Mesenchymal stem cell (in vitro differentiated cells and primary cell): ENCODE data around the gene TREM1.
A peak's percentile ranks its signal among the peaks of the same experiment; 100 is the strongest.

Experiments used
- DNase-seq: peaks from one replicate; pipeline ENCODE4 v3.0.0-alpha.2; 2013
- H2AFZ ChIP-seq: one replicate; pipeline ENCODE4 v1.6.1; 2013; ENCODE audit warnings: low read depth, mild to moderate bottlenecking, control low read depth, inconsistent platforms, low read length, moderate library complexity
- H2AK5ac ChIP-seq: 2 replicates; pipeline ENCODE4 v1.6.1; 2013; ENCODE audit warnings: low read length, moderate library complexity, mild to moderate bottlenecking, inconsistent platforms; ENCODE audit not compliant: severe bottlenecking
- H2BK120ac ChIP-seq: one replicate; pipeline ENCODE4 v1.6.1; 2013; ENCODE audit warnings: low read depth, mild to moderate bottlenecking, inconsistent platforms, low read length, moderate library complexity
- H2BK12ac ChIP-seq, 2 experiments: one replicate each; pipeline ENCODE4 v1.6.1; 2013; ENCODE audit warnings: inconsistent platforms in 2 of 2, low read length in 2 of 2, mild to moderate bottlenecking in 2 of 2, moderate library complexity in 2 of 2, control low read depth in 1 of 2
- H2BK15ac ChIP-seq: one replicate; pipeline ENCODE4 v1.6.1; 2013; ENCODE audit warnings: mild to moderate bottlenecking, low read depth, inconsistent platforms; ENCODE audit not compliant: poor library complexity, severe bottlenecking
- H2BK5ac ChIP-seq: 2 replicates; pipeline ENCODE4 v1.6.1; 2013; ENCODE audit warnings: low read depth, mild to moderate bottlenecking, low read length, control low read depth, inconsistent platforms; ENCODE audit not compliant: poor library complexity, severe bottlenecking
- H3K14ac ChIP-seq, 2 experiments: one replicate each; pipeline ENCODE4 v1.6.1; 2013; ENCODE audit warnings: inconsistent platforms in 2 of 2, low read length in 2 of 2, control low read depth in 1 of 2, mild to moderate bottlenecking in 1 of 2, moderate library complexity in 1 of 2
- H3K18ac ChIP-seq, 2 experiments: one replicate each; pipeline ENCODE4 v1.6.1; 2013; ENCODE audit warnings: inconsistent platforms in 2 of 2, low read length in 2 of 2, control low read depth in 1 of 2, low read depth in 1 of 2, mild to moderate bottlenecking in 1 of 2
- H3K23ac ChIP-seq, 2 experiments: one replicate each; pipeline ENCODE4 v1.6.1; 2013; ENCODE audit warnings: inconsistent platforms in 2 of 2, low read length in 2 of 2, mild to moderate bottlenecking in 2 of 2, moderate library complexity in 2 of 2, control low read depth in 1 of 2
- H3K27ac ChIP-seq: 2 replicates; pipeline ENCODE4 v1.5.1; 2013; ENCODE audit warnings: mild to moderate bottlenecking, moderate library complexity, low read length, control low read depth, inconsistent platforms; ENCODE audit not compliant: poor library complexity, severe bottlenecking
- H3K27me3 ChIP-seq, 2 experiments: 2 replicates each; pipeline versions ENCODE4 v1.6.1 to v1.7.0; 2013; ENCODE audit warnings: low read length in 2 of 2, mild to moderate bottlenecking in 2 of 2, moderate library complexity in 2 of 2, control low read depth in 1 of 2, inconsistent platforms in 1 of 2; ENCODE audit not compliant: control insufficient read depth in 1 of 2, insufficient read depth in 1 of 2
- H3K36me3 ChIP-seq, 2 experiments: 2 replicates each; pipeline versions ENCODE4 v1.6.1 to v1.7.0; 2013; ENCODE audit warnings: low read length in 2 of 2, control low read depth in 1 of 2, inconsistent platforms in 1 of 2, low read depth in 1 of 2, mild to moderate bottlenecking in 1 of 2; ENCODE audit not compliant: insufficient read depth in 2 of 2, control insufficient read depth in 1 of 2
- H3K4ac ChIP-seq, 2 experiments: one replicate each; pipeline ENCODE4 v1.6.1; 2013; ENCODE audit warnings: inconsistent platforms in 2 of 2, low read length in 2 of 2, mild to moderate bottlenecking in 2 of 2, moderate library complexity in 2 of 2, control low read depth in 1 of 2, low read depth in 1 of 2
- H3K4me1 ChIP-seq: 2 replicates; pipeline ENCODE4 v1.6.1; 2013; ENCODE audit warnings: low read depth, low read length, control low read depth; ENCODE audit not compliant: control insufficient read depth, insufficient read depth
- H3K4me2 ChIP-seq: 2 replicates; pipeline ENCODE4 v1.6.1; 2013; ENCODE audit warnings: low read length, mild to moderate bottlenecking, inconsistent platforms; ENCODE audit not compliant: poor library complexity, severe bottlenecking
- H3K4me3 ChIP-seq, 2 experiments: 2 replicates each; pipeline versions ENCODE4 v1.5.1 to v1.7.0; 2013; ENCODE audit warnings: low read length in 2 of 2, mild to moderate bottlenecking in 2 of 2, control low read depth in 1 of 2, low read depth in 1 of 2; ENCODE audit not compliant: insufficient read depth in 1 of 2
- H3K79me1 ChIP-seq: replicated peaks from 2 replicates; pipeline ENCODE4 v1.6.1; 2013; ENCODE audit warnings: mild to moderate bottlenecking, control low read depth, low read length, inconsistent platforms; ENCODE audit not compliant: poor library complexity, severe bottlenecking
- H3K9ac ChIP-seq: 2 replicates; pipeline ENCODE4 v1.7.0; 2013; ENCODE audit warnings: mild to moderate bottlenecking, low read length, moderate library complexity
- H3K9me3 ChIP-seq: 2 replicates; pipeline ENCODE4 v1.7.0; 2013; ENCODE audit warnings: mild to moderate bottlenecking, low read length; ENCODE audit not compliant: control insufficient read depth
- H4K8ac ChIP-seq: one replicate; pipeline ENCODE4 v1.6.1; 2013; ENCODE audit warnings: inconsistent platforms, mild to moderate bottlenecking, low read length, moderate library complexity
- H4K91ac ChIP-seq: one replicate; pipeline ENCODE4 v1.6.1; 2013; ENCODE audit warnings: mild to moderate bottlenecking, low read length, inconsistent platforms
- WGBS: methylation state at CpG from one replicate; pipeline ENCODE4 v1.1.7; 2013; ENCODE audit warnings: mixed read lengths; 5-methylcytosine and 5-hydroxymethylcytosine counted together

TREM1 gene

GRCh38 chr6:41291717-41292116 is 5.2 kb upstream of the TREM1 start:
- Histone ChIP-seq H2BK12ac (no peak overlapping the region), H3K9me3 (no peaks in the 10 kb centered on the region), H3K23ac (no peak overlapping the region), H2BK15ac (no peak overlapping the region), H3K9ac (no peak overlapping the region), H3K4me1 (no peaks in the 10 kb centered on the region), H2AFZ (no peak overlapping the region), H3K4ac (no peak overlapping the region), H2AK5ac (no peak overlapping the region), H3K79me1 (no peaks in the 10 kb centered on the region), H3K4me3 (no peak overlapping the region), H3K14ac (peak overlapping the region in 1 of 2 experiments; percentile 62), H2BK5ac (no peak overlapping the region), H2BK120ac (no peak overlapping the region), H4K8ac (no peak overlapping the region), H3K27me3 (peaks cover 19 to 25% of the 10 kb centered on the region in 2 experiments), H3K4me2 (no peak overlapping the region), H3K27ac (no peak overlapping the region), H4K91ac (no peak overlapping the region), H3K18ac (no peak overlapping the region), H3K36me3 (no peaks in the 10 kb centered on the region)
- no peak for DNase-seq
- 25% methylated on average over 1 of the region's 1 CpG for WGBS

- H3K27ac ChIP-seq, result no peak overlapping the region
- H3K4me1 ChIP-seq, result no peaks in the 10 kb centered on the region
- H2BK120ac ChIP-seq, result no peak overlapping the region
- H4K8ac ChIP-seq, result no peak overlapping the region
- WGBS, result 63% methylated on average over 4 of the region's 4 CpGs
- no peak overlapping the region for H3K23ac ChIP-seq
- H2BK5ac ChIP-seq, result no peak overlapping the region
- no peak overlapping the region for H4K91ac ChIP-seq
- no peaks in the 10 kb centered on the region for H3K79me1 ChIP-seq
- no peak overlapping the region for H3K4me3 ChIP-seq
- H2BK15ac ChIP-seq, result no peak overlapping the region
- no peak overlapping the region for H3K4me2 ChIP-seq
- H3K18ac ChIP-seq, result no peak overlapping the region
- H2BK12ac ChIP-seq, result no peak overlapping the region
- H3K14ac ChIP-seq, result no peak overlapping the region
- no peaks in the 10 kb centered on the region for H3K9me3 ChIP-seq
- H3K9ac ChIP-seq, result no peak overlapping the region
- DNase-seq, result no peak
- H3K4ac ChIP-seq, result no peak overlapping the region
- peaks cover 2 to 25% of the 10 kb centered on the region in 2 experiments for H3K27me3 ChIP-seq
- H2AK5ac ChIP-seq, result no peak overlapping the region
- H3K36me3 ChIP-seq, result no peaks in the 10 kb centered on the region
- no peak overlapping the region for H2AFZ ChIP-seq
Measured at GRCh38 chr6:41289815-41290214, 3.3 kb upstream of the TREM1 start.

GRCh38 chr6:41288754-41289129 is 2.3 kb upstream of the TREM1 start:
- no peak overlapping the region for H2BK15ac ChIP-seq
- peak overlapping the region; percentile 90 for H3K9ac ChIP-seq
- no peak overlapping the region for H4K8ac ChIP-seq
- no peak overlapping the region for H2BK5ac ChIP-seq
- H3K18ac ChIP-seq, result no peak overlapping the region
- 94% methylated on average over 1 of the region's 2 CpGs for WGBS
- no peak overlapping the region for H2BK120ac ChIP-seq
- H2AK5ac ChIP-seq, result no peak overlapping the region
- H4K91ac ChIP-seq, result no peak overlapping the region
- H3K14ac ChIP-seq, result no peak overlapping the region
- H3K36me3 ChIP-seq, result no peaks in the 10 kb centered on the region
- peaks cover 0 to 21% of the 10 kb centered on the region in 2 experiments for H3K27me3 ChIP-seq
- no peak for DNase-seq
- no peak overlapping the region for H3K4me2 ChIP-seq
- no peaks in the 10 kb centered on the region for H3K9me3 ChIP-seq
- H3K23ac ChIP-seq, result no peak overlapping the region
- no peaks in the 10 kb centered on the region for H3K4me1 ChIP-seq
- H2BK12ac ChIP-seq, result no peak overlapping the region
- H3K27ac ChIP-seq, result no peak overlapping the region
- H2AFZ ChIP-seq, result no peak overlapping the region
- no peaks in the 10 kb centered on the region for H3K79me1 ChIP-seq
- H3K4me3 ChIP-seq, result no peak overlapping the region
- no peak overlapping the region for H3K4ac ChIP-seq

GRCh38 chr6:41288030-41288753 is 1.7 kb upstream of the TREM1 start:
- Histone ChIP-seq H2AFZ (no peak overlapping the region), H3K18ac (no peak overlapping the region), H3K79me1 (no peaks in the 10 kb centered on the region), H2BK120ac (no peak overlapping the region), H3K14ac (no peak overlapping the region), H3K4me1 (no peaks in the 10 kb centered on the region), H3K27me3 (peaks cover 0 to 19% of the 10 kb centered on the region in 2 experiments), H3K4me2 (no peak overlapping the region), H3K9me3 (no peaks in the 10 kb centered on the region), H2AK5ac (no peak overlapping the region), H3K23ac (no peak overlapping the region), H3K4ac (no peak overlapping the region), H4K8ac (no peak overlapping the region), H4K91ac (no peak overlapping the region), H3K9ac (peak overlapping the region; percentile 90), H2BK12ac (no peak overlapping the region), H3K27ac (no peak overlapping the region), H2BK5ac (no peak overlapping the region), H3K4me3 (no peak overlapping the region), H3K36me3 (no peaks in the 10 kb centered on the region), H2BK15ac (no peak overlapping the region)
- 51% methylated on average over 3 of the region's 6 CpGs for WGBS
- DNase-seq, result peak; percentile 69
